Naive B cell (primary cell): ENCODE results near the gene HDAC9. TPM values are rescaled to one million over a fixed set of nuclear protein-coding genes. Genes with fewer than 3 reads are reported as not detected.

ENCODE experiments used
- ATAC-seq, 2 donors: fragments of 150-1000 bp; cut with Tn5 transposase; 2 replicates each; pipeline ENCODE4 v1.10.0; 2021; ENCODE audit warnings: low read depth in 2 of 2, mild to moderate bottlenecking in 2 of 2, moderate library complexity in 2 of 2
- DNase-seq: peaks from one replicate; pipeline ENCODE4 v3.0.0; 2022
- H3K27ac Mint-ChIP-seq, 6 donors: one replicate each; pipeline ENCODE4 v1.8.0; 2020 to 2022; ENCODE audit warnings: mild to moderate bottlenecking in 6 of 6, mixed read lengths in 6 of 6, moderate library complexity in 5 of 6, inconsistent platforms in 2 of 6
- H3K27me3 Mint-ChIP-seq, 3 donors: one replicate each; pipeline ENCODE4 v1.8.0; 2021 to 2022; ENCODE audit warnings: mixed read lengths in 3 of 3, mild to moderate bottlenecking in 1 of 3
- H3K36me3 Mint-ChIP-seq, 2 donors: one replicate each; pipeline ENCODE4 v1.8.0; 2020 to 2022; ENCODE audit warnings: mixed read lengths in 2 of 2, inconsistent platforms in 1 of 2, mild to moderate bottlenecking in 1 of 2
- H3K4me1 Mint-ChIP-seq, 3 donors: one replicate each; pipeline ENCODE4 v1.8.0; 2020 to 2022; ENCODE audit warnings: mixed read lengths in 3 of 3, inconsistent platforms in 1 of 3, mild to moderate bottlenecking in 1 of 3, moderate library complexity in 1 of 3
- H3K4me3 Mint-ChIP-seq, 8 donors: one replicate each; pipeline ENCODE4 v1.8.0; 2020 to 2022; ENCODE audit warnings: mild to moderate bottlenecking in 8 of 8, mixed read lengths in 8 of 8, moderate library complexity in 8 of 8, inconsistent platforms in 2 of 8
- H3K9me3 Mint-ChIP-seq, 7 donors: one replicate each; pipeline ENCODE4 v1.8.0; 2020 to 2022; ENCODE audit warnings: mixed read lengths in 7 of 7, mild to moderate bottlenecking in 5 of 7, inconsistent platforms in 2 of 7, moderate library complexity in 1 of 7
- polyA plus RNA-seq, 6 donors: library from polyadenylated mRNA; unstranded; fragments of 300-500 nt; fragmentation: Illumina TruSeq; gene quantifications; one replicate each; pipeline ENCODE4 v1.2.3, GENCODE V29; 2021; ENCODE audit warnings: low read depth in 6 of 6

The HDAC9 gene
- polyA plus RNA-seq, 6 donors from 2014 or later, result 86.5 to 123 (median 108) TPM

GRCh38 chr7:18864967-18865366 is 369.4 kb downstream of the HDAC9 start:
- no peak for DNase-seq
- no peaks in the 10 kb centered on the region for H3K27me3 Mint-ChIP-seq
- H3K4me1 Mint-ChIP-seq, result no peaks in the 10 kb centered on the region
- peaks cover 0 to 7% (median 0%) of the 10 kb centered on the region in 7 donors for H3K9me3 Mint-ChIP-seq
- peak overlapping the region in 1 of 6 donors; percentile 6 for H3K27ac Mint-ChIP-seq
- no peak overlapping the region for H3K4me3 Mint-ChIP-seq
- ATAC-seq, result no peak
- no peaks in the 10 kb centered on the region for H3K36me3 Mint-ChIP-seq

GRCh38 chr7:18866359-18867036 is 370.9 kb downstream of the HDAC9 start:
- ATAC-seq (no peak), DNase-seq (no peak)
- Mint-ChIP-seq H3K36me3 (no peaks in the 10 kb centered on the region), H3K27me3 (no peaks in the 10 kb centered on the region), H3K27ac (no peak overlapping the region), H3K4me3 (no peak overlapping the region), H3K4me1 (no peaks in the 10 kb centered on the region), H3K9me3 (peaks cover 0 to 7% (median 0%) of the 10 kb centered on the region in 7 donors)

DNA sequence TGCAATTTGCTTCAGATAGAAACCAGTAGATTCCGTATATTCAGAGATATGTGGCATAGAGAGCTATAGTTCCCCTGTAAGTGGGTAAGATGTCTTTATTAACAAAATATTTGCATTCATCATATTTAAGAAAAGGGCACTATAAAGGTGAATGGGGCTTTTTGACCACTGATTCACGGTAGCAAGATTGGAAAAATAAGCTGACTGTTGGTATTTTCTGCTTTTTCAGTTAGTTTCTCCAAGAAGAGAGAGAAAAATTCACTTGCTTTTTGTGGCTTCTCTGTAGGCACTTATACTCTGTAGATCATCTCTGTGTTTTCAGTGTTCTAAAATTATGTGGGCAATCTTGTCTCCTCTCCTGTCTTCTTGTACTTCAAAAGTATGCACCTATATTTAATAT is 376.8 kb downstream of the HDAC9 start:
- Mint-ChIP-seq H3K4me1 (no peaks in the 10 kb centered on the region), H3K27me3 (no peaks in the 10 kb centered on the region), H3K9me3 (peaks cover 0 to 7% (median 0%) of the 10 kb centered on the region in 7 donors), H3K27ac (no peak overlapping the region), H3K4me3 (no peak overlapping the region), H3K36me3 (peaks cover 0 to 7% of the 10 kb centered on the region in 2 donors)
- DNase-seq (no peak), ATAC-seq (no peak)

DNA sequence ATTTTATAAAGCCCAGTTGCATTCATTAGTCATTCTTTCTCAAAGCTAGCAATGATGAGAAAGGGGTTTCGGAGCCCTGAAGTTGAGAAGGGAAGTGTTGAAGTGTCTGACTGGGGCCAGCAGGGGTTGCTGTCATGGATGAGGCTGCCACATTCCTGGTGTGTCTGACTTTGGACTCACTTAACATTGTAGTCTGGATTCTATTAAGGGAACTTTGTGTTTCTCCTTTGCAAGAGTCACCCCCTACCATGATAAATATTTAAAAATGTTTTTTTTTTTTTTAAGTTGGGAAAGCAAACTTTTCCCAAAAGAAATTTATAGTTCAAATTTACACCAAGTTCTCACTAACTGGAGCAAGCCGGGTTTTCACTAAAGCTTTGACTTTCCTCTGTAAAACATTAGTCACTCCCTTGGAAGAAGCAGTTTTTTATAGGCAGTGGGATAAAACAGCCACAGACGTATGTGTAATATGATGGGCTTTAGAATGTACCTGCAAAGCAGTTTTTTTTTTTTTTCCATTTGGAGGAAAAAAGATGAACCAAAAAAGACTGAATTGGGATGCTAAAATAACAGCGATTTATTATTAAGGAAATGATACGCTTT is 378.3 kb downstream of the HDAC9 start:
- Mint-ChIP-seq H3K4me1 (no peaks in the 10 kb centered on the region), H3K36me3 (peaks cover 0 to 22% of the 10 kb centered on the region in 2 donors), H3K27ac (no peak overlapping the region), H3K27me3 (no peaks in the 10 kb centered on the region), H3K9me3 (peaks cover 0 to 7% (median 0%) of the 10 kb centered on the region in 7 donors), H3K4me3 (no peak overlapping the region)
- DNase-seq (no peak), ATAC-seq (no peak)

DNA sequence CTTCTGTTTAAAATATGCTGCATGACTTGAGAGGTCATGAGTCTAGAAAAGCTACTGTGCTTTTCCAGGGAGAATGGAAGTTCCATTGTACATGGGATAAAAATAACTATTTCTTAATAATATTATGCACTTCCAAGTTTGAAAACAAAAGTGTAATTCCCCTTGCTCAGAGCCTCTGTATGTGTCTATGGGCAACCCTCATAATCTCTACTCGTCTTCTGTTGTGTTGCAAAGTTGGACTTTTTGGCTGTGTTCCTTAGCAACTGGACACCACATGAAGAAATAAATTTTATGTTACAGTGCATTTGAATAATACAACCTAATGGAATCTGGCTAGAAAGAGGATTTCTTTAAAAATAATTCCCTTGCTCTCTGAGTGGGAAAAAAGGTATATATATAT is 379.3 kb downstream of the HDAC9 start:
- H3K27ac Mint-ChIP-seq, result no peak overlapping the region
- H3K27me3 Mint-ChIP-seq, result no peaks in the 10 kb centered on the region
- H3K4me1 Mint-ChIP-seq, result no peaks in the 10 kb centered on the region
- peaks cover 0 to 24% of the 10 kb centered on the region in 2 donors for H3K36me3 Mint-ChIP-seq
- no peak overlapping the region for H3K4me3 Mint-ChIP-seq
- no peak for DNase-seq
- ATAC-seq, result no peak
- H3K9me3 Mint-ChIP-seq, result peaks cover 0 to 2% (median 0%) of the 10 kb centered on the region in 7 donors

GRCh38 chr7:18877874-18878273 is 382.3 kb downstream of the HDAC9 start:
- no peak overlapping the region for H3K27ac Mint-ChIP-seq
- H3K27me3 Mint-ChIP-seq, result no peaks in the 10 kb centered on the region
- H3K4me1 Mint-ChIP-seq, result no peaks in the 10 kb centered on the region
- no peak overlapping the region for H3K4me3 Mint-ChIP-seq
- no peaks in the 10 kb centered on the region for H3K9me3 Mint-ChIP-seq
- no peak for DNase-seq
- ATAC-seq, result no peak
- peaks cover 0 to 28% of the 10 kb centered on the region in 2 donors for H3K36me3 Mint-ChIP-seq

GRCh38 chr7:18886832-18887231 is 391.3 kb downstream of the HDAC9 start:
- Mint-ChIP-seq H3K27me3 (no peaks in the 10 kb centered on the region), H3K4me1 (no peaks in the 10 kb centered on the region), H3K27ac (no peak overlapping the region), H3K36me3 (peaks cover 0 to 4% of the 10 kb centered on the region in 2 donors), H3K9me3 (no peaks in the 10 kb centered on the region), H3K4me3 (no peak overlapping the region)
- DNase-seq (no peak), ATAC-seq (no peak)

DNA sequence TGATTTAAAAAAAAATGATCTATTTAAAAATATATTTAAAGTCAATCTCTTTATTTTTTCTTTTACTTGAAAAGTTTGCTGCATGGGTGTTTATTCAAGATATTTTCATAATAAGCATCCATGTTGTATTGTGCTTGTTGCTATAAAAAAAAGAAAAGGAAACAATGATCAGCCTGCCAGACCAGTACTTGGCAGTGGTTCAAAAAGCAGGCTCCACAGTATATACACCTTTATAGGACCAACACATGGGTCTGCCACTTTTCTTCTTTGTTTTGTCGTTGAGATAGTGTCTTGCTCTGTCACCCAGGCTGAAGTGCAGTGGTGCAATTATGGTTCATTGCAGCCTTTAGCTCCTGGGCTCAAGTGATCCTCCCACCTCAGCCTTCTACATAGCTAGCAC is 393.9 kb downstream of the HDAC9 start:
- DNase-seq (no peak), ATAC-seq (no peak)
- H3K36me3 Mint-ChIP-seq, result no peaks in the 10 kb centered on the region
- no peak overlapping the region for H3K4me3 Mint-ChIP-seq
- H3K27ac Mint-ChIP-seq, result no peak overlapping the region
- H3K9me3 Mint-ChIP-seq, result no peaks in the 10 kb centered on the region
- H3K27me3 Mint-ChIP-seq, result no peaks in the 10 kb centered on the region
- H3K4me1 Mint-ChIP-seq, result no peaks in the 10 kb centered on the region

GRCh38 chr7:18890134-18890533 is 394.6 kb downstream of the HDAC9 start:
- ATAC-seq, result no peak
- H3K4me1 Mint-ChIP-seq, result no peaks in the 10 kb centered on the region

DNA sequence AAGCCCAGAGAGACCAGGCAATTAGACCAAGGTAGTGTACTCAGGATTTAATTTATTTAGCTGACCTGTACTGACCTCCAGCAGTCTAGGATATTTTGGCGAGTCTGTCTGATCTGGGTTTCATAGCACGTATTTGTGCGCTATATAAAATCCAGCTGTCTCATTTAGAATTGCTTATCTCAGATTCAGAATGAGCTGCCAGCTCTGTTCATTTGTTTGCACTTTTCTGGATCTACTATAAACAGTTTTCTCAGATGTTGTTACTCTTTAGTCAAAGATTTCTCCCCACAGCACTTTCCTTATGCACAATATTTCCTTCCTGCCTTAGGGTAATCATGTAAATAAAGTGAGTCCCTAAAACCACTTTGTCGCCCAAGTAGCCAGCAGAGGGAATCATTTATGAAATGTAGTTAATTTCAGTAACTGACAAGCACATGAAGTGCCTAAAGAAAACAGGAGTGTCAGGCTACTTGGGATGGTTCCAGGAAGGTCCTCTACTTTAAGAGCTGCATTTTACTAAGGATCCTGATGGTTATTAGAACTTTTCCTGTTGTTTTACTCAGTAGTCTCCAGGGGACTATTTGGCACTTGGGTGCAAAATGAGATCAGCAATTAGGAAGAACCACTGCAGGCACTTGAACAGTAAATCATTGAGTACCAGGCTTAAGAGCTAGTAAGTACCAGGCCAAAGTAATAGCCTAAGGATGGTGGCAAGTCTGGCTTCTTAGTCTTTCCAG is 395.5 kb downstream of the HDAC9 start:
- Mint-ChIP-seq H3K4me3 (no peak overlapping the region), H3K27me3 (no peaks in the 10 kb centered on the region), H3K36me3 (no peaks in the 10 kb centered on the region), H3K9me3 (no peaks in the 10 kb centered on the region), H3K27ac (no peak overlapping the region), H3K4me1 (no peaks in the 10 kb centered on the region)
- ATAC-seq (no peak), DNase-seq (no peak)

More at GRCh38 chr7:18890134-18890533, 394.6 kb downstream of the HDAC9 start:
- Mint-ChIP-seq H3K36me3 (no peaks in the 10 kb centered on the region), H3K4me3 (no peak overlapping the region), H3K9me3 (no peaks in the 10 kb centered on the region), H3K27ac (no peak overlapping the region), H3K27me3 (no peaks in the 10 kb centered on the region)
- DNase-seq, result no peak

- Mint-ChIP-seq H3K27me3 (no peaks in the 10 kb centered on the region), H3K4me1 (no peaks in the 10 kb centered on the region), H3K27ac (no peak overlapping the region), H3K36me3 (no peaks in the 10 kb centered on the region), H3K4me3 (no peak overlapping the region), H3K9me3 (no peaks in the 10 kb centered on the region)
- no peak for ATAC-seq
- DNase-seq, result no peak
These were observed 397.6 kb downstream of the HDAC9 start for GRCh38 chr7:18893156-18893555.

- DNase-seq (no peak), ATAC-seq (no peak)
- no peaks in the 10 kb centered on the region for H3K9me3 Mint-ChIP-seq
- no peak overlapping the region for H3K4me3 Mint-ChIP-seq
- H3K4me1 Mint-ChIP-seq, result no peaks in the 10 kb centered on the region
- H3K36me3 Mint-ChIP-seq, result no peaks in the 10 kb centered on the region
- no peak overlapping the region for H3K27ac Mint-ChIP-seq
- H3K27me3 Mint-ChIP-seq, result no peaks in the 10 kb centered on the region
These were observed 398.6 kb downstream of the HDAC9 start for GRCh38 chr7:18894155-18894554.

DNA sequence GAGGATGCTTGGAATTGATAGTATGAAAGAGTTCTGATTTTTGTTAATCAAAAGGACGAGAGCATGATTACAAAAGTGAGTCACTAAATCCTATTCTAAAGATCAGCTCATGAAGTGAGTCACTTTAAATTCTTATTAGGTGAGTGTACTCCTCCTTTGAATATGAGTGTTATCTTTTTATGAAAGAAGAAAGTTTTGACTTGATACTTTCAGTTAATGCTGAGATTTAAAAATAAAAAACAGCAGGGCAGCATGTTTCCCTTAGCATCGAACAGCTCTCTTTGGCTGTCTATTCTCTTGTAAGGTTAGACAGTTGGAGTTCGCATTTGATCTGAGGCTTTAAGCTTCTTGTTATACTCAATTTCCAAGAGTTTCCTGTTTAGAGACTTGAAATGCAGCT is 399.9 kb downstream of the HDAC9 start:
- H3K27ac Mint-ChIP-seq, result no peak overlapping the region
- no peak overlapping the region for H3K4me3 Mint-ChIP-seq
- no peaks in the 10 kb centered on the region for H3K4me1 Mint-ChIP-seq
- no peaks in the 10 kb centered on the region for H3K27me3 Mint-ChIP-seq
- no peak for ATAC-seq
- no peaks in the 10 kb centered on the region for H3K9me3 Mint-ChIP-seq
- H3K36me3 Mint-ChIP-seq, result no peaks in the 10 kb centered on the region
- no peak for DNase-seq

DNA sequence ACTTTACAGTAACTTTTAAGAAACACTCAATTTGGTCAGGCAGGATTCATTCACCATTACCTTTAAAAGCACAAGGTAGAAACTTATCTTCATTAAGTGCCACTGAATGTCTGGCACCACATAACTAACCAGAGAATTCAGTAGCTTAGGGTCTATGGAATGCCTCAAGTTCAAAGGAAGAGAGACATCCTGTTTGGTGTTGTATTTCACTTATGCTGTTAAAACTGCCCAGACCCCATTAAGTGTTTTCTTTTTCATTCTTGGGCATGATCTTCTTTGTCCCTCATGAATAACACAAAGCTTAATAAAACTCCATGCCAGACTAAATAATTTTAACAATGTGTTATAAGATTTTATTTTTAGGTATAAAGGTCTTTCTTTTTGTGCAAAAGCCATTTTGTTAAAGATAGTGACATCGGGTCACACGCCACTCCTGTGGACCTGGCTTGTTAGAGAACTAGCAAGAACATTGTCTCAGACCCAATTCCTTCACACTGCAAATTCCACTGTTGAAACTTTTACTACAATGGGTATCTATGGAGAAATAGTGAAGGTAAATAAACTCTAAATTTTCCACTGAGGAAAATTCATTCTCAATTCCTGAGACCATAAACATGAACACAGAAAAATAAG is 400.9 kb downstream of the HDAC9 start:
- Mint-ChIP-seq H3K27ac (no peak overlapping the region), H3K36me3 (no peaks in the 10 kb centered on the region), H3K9me3 (no peaks in the 10 kb centered on the region), H3K4me1 (no peaks in the 10 kb centered on the region), H3K4me3 (no peak overlapping the region), H3K27me3 (no peaks in the 10 kb centered on the region)
- DNase-seq (no peak), ATAC-seq (no peak)
